Measurements from ENCODE around the gene FERMT1.
"Not testable (repeated sequence)": the region's sequence is repeated elsewhere in the genome, so short reads cannot be mapped to it uniquely, and the experiment has no call there.

The FERMT1 gene

DNA sequence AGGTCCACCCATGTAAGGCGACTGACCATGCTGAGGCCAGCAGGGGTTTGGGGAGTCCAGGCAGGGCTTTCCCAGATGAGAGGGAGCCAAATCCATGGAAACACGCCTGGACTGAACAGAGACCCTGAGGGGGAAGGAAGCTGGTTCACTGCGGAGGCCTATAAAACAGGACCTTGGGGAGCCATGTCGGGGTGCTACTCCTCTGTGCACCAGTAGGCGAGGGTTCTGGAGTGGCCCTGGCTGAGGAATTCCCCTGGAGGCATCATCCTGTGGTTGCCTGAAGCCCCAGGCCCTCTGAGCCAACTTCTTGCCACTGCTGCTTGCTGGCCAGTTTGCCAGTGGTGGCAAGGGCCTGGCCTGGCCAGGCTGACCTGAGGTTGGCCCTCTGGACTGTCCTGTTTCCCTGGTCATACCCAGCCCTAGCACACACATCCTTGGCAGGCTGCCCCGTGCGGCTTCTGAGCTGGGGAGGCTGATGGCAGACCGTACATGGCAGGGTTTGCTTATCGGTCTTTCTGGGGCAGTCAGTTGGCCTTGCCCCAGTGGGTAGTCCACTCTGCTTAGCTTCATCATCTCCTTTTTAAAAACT lies 66.8 kb downstream of the FERMT1 start:
- Histone ChIP-seq H4K20me1 (ENCODE audit: insufficient read depth, low read length) (no peaks in the 10 kb centered on the region), H3K4me1 (ENCODE audit: insufficient read depth, low read length) (no peaks in the 10 kb centered on the region), H3K9me3 (ENCODE audit: insufficient read depth, low read length, severe bottlenecking) (no peaks in the 10 kb centered on the region), H3K27me3 (ENCODE audit: insufficient read depth, low read length, poor library complexity) (no peaks in the 10 kb centered on the region), H3K4me2 (ENCODE audit: insufficient read depth, low read length) (no peak overlapping the region), H3K4me3 (ENCODE audit: low read depth in 1 of 2, low read length in 2 of 2) (no peak overlapping the region), H3K9ac (ENCODE audit: low read depth, low read length) (no peak overlapping the region), H3K27ac (ENCODE audit: low read length) (no peak overlapping the region), H3K79me2 (ENCODE audit: insufficient read depth, low read length) (no peaks in the 10 kb centered on the region), H2AFZ (ENCODE audit: low read depth, low read length) (no peak overlapping the region), H3K36me3 (ENCODE audit: insufficient read depth, low read length) (no peaks in the 10 kb centered on the region)
- ATAC-seq (ENCODE audit: insufficient read depth, low read depth) (no peak), DNase-seq (no peak)
- TF ChIP-seq EZH2 (IDR thresholded peaks at IDR 0.05; ENCODE audit: borderline replicate concordance, low read depth, low read length, severe bottlenecking) = no peak
- TF ChIP-seq, protein P1, sequence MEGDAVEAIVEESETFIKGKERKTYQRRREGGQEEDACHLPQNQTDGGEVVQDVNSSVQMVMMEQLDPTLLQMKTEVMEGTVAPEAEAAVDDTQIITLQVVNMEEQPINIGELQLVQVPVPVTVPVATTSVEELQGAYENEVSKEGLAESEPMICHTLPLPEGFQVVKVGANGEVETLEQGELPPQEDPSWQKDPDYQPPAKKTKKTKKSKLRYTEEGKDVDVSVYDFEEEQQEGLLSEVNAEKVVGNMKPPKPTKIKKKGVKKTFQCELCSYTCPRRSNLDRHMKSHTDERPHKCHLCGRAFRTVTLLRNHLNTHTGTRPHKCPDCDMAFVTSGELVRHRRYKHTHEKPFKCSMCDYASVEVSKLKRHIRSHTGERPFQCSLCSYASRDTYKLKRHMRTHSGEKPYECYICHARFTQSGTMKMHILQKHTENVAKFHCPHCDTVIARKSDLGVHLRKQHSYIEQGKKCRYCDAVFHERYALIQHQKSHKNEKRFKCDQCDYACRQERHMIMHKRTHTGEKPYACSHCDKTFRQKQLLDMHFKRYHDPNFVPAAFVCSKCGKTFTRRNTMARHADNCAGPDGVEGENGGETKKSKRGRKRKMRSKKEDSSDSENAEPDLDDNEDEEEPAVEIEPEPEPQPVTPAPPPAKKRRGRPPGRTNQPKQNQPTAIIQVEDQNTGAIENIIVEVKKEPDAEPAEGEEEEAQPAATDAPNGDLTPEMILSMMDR (IDR thresholded peaks at IDR 0.05; ENCODE audit: borderline replicate concordance, extremely low read depth, low read length, poor library complexity, severe bottlenecking) = no peak

DNA sequence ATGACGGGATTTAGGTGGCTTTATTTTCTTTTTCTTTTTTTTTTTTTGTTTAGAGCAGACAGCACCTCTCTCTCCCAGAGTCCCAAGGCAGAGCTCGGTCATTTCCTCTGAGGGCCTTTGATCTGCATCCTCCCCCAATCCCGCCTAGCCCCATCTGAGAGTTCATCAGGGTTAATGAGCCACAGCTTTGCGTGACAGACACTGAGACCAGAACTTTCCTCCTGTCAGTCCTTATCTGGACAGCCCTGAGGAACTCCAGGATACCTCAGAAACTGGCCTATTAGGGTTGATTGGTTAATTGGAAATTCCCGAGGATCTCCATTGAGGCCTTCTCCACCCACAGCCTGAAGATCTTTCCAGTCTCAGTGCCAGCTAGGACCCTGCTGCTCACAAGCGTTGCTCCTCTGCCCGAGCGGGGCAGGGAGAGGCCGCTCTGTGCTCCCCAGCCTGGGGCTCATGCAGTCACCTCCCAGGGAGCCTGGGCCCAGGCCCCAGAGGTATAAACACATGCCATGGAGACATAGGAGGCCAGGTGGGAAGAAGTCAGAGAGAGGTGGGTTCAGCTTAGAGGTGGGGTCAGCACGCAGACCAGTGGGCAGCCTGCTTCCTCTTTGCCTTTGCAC lies 67.6 kb downstream of the FERMT1 start:
- TF ChIP-seq, protein P1 (IDR thresholded peaks at IDR 0.05; ENCODE audit: borderline replicate concordance, extremely low read depth, low read length, poor library complexity, severe bottlenecking) = no peak
- TF ChIP-seq EZH2 (IDR thresholded peaks at IDR 0.05; ENCODE audit: borderline replicate concordance, low read depth, low read length, severe bottlenecking) = no peak
- DNase-seq (no peak), ATAC-seq (ENCODE audit: insufficient read depth, low read depth) (0 out of 3 replicates have a peak, but pooled peaks have one; percentile 40)
- H3K79me2 ChIP-seq (ENCODE audit: insufficient read depth, low read length) = no peaks in the 10 kb centered on the region
- H2AFZ ChIP-seq (ENCODE audit: low read depth, low read length) = no peak overlapping the region
- H3K27ac ChIP-seq (ENCODE audit: low read length) = no peak overlapping the region
- no peaks in the 10 kb centered on the region for H3K4me1 ChIP-seq (ENCODE audit: insufficient read depth, low read length)
- H3K4me2 ChIP-seq (ENCODE audit: insufficient read depth, low read length) = no peak overlapping the region
- no peaks in the 10 kb centered on the region for H3K9me3 ChIP-seq (ENCODE audit: insufficient read depth, low read length, severe bottlenecking)
- no peaks in the 10 kb centered on the region; the same call in 1 of the 2 replicates for H4K20me1 ChIP-seq (ENCODE audit: insufficient read depth, low read length)
- H3K9ac ChIP-seq (ENCODE audit: low read depth, low read length) = no peak overlapping the region
- no peak overlapping the region for H3K4me3 ChIP-seq (ENCODE audit: low read depth in 1 of 2, low read length in 2 of 2)
- no peaks in the 10 kb centered on the region for H3K27me3 ChIP-seq (ENCODE audit: insufficient read depth, low read length, poor library complexity)
- H3K36me3 ChIP-seq (ENCODE audit: insufficient read depth, low read length) = no peaks in the 10 kb centered on the region

DNA sequence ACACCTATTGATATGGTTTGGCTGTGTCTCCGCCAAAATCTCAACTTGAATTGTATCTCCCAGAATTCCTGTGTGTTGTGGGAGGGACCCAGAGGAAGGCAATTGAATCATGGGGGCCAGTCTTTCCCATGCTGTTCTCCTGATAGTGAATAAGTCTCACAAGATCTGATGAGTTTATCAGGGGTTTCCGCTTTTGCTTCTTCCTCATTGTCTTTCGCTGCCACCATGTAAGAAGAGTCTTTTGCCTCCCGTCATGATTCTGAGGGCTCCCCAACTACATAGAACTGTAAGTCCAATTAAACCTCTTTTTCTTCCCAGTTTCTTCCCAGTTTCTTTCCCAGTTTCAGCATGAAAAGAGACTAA lies 68.2 kb downstream of the FERMT1 start:
- H4K20me1 ChIP-seq (ENCODE audit: insufficient read depth, low read length); H3K36me3 ChIP-seq (ENCODE audit: insufficient read depth, low read length); H3K4me3 ChIP-seq (ENCODE audit: low read depth in 1 of 2, low read length in 2 of 2); H3K4me2 ChIP-seq (ENCODE audit: insufficient read depth, low read length); H3K79me2 ChIP-seq (ENCODE audit: insufficient read depth, low read length); DNase-seq; H3K9ac ChIP-seq (ENCODE audit: low read depth, low read length); H3K27ac ChIP-seq (ENCODE audit: low read length); H2AFZ ChIP-seq (ENCODE audit: low read depth, low read length); H3K27me3 ChIP-seq (ENCODE audit: insufficient read depth, low read length, poor library complexity); ATAC-seq (ENCODE audit: insufficient read depth, low read depth); H3K9me3 ChIP-seq (ENCODE audit: insufficient read depth, low read length, severe bottlenecking); H3K4me1 ChIP-seq (ENCODE audit: insufficient read depth, low read length): not testable (repeated sequence)

DNA sequence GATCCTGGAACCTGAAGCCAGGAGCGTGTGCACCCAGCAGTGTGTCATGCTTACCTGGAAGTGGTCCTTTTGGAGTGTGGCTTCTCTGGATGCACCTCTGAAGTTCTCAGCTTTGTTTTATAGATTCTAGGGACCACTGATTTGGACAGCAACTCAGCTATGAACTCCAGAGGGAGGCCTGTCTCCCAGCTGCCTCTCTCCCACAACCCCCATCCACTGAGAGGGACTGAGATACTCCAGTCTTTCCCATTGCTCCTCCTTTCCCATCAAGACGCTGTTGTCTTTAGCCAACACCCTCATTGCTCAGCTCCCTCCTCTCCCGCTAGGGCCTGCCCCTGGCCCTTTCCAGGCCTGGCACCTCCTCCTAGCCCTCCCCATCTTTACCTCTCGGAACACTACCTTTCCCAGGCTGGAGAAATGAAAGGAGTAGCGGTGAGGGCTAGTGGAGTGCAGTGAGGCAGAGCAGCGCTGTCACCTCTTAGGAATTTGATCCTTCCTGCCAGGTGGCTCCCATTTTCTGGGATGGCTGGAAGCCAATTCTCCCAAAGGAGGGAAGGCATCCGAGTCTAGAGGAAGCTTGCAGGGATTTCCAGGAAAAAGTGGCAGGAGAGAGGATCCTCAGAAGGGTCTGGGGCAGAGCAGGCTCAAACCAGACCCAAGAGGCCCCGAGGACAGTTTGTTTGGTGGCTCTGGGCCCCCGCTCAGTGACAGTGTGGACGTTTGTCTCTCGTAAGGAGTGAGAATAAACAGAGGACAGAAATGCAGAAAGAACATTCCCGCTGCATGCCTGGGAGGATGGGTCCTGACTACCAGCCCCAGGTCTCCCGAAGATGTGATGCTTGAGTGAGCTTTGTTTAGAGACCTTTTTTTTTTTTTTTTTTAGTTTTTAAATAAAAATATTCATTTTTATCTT lies 68.8 kb downstream of the FERMT1 start, which contains the start of gene LRRN4:
Gene LRRN4 (minus strand): TSS at position 285 of the 913 bp plus-strand sequence. CDS start 1,261 bp downstream, outside the sequence.
- no peak within 1 kb of the TSS for H3K4me3 ChIP-seq (ENCODE audit: low read depth in 1 of 2, low read length in 2 of 2)
- H3K4me1 ChIP-seq (ENCODE audit: insufficient read depth, low read length) = no peaks in the 10 kb centered on the region
- H3K36me3 ChIP-seq (ENCODE audit: insufficient read depth, low read length) = no peaks in the 10 kb centered on the region
- ATAC-seq (ENCODE audit: insufficient read depth, low read depth) (no peak), DNase-seq (no peak)
- H3K9ac ChIP-seq (ENCODE audit: low read depth, low read length) = no peak within 1 kb of the TSS
- H2AFZ ChIP-seq (ENCODE audit: low read depth, low read length) = no peak within 1 kb of the TSS
- H3K27ac ChIP-seq (ENCODE audit: low read length) = no peak within 1 kb of the TSS
- H4K20me1 ChIP-seq (ENCODE audit: insufficient read depth, low read length) = no peaks in the 10 kb centered on the region; the same call in 1 of the 2 replicates
- no peaks in the 10 kb centered on the region for H3K27me3 ChIP-seq (ENCODE audit: insufficient read depth, low read length, poor library complexity)
- H3K4me2 ChIP-seq (ENCODE audit: insufficient read depth, low read length) = no peak within 1 kb of the TSS
- H3K9me3 ChIP-seq (ENCODE audit: insufficient read depth, low read length, severe bottlenecking) = no peaks in the 10 kb centered on the region
- TF ChIP-seq, protein P1 (IDR thresholded peaks at IDR 0.05; ENCODE audit: borderline replicate concordance, extremely low read depth, low read length, poor library complexity, severe bottlenecking) = no peak
- no peak for TF ChIP-seq EZH2 (IDR thresholded peaks at IDR 0.05; ENCODE audit: borderline replicate concordance, low read depth, low read length, severe bottlenecking)
- H3K79me2 ChIP-seq (ENCODE audit: insufficient read depth, low read length) = no peaks in the 10 kb centered on the region
